SJCRH30 (cell line): ENCODE data around the gene DEAF1. TPM values are rescaled to one million over a fixed set of nuclear protein-coding genes. Genes with fewer than 3 reads are reported as not detected.
"Not testable (repeated sequence)": the region's sequence is repeated elsewhere in the genome, so short reads cannot be mapped to it uniquely, and the experiment has no call there.

Source experiments
- DNase-seq, 2 experiments: peaks; one replicate each; pipeline ENCODE4 v3.0.0-alpha.2; 2015 to 2020
- H3K27ac ChIP-seq: fragments of 250-450 bp; sonication (Bioruptor Pico); 2 replicates; pipeline ENCODE4 v1.5.1; 2020; ENCODE audit warnings: mild to moderate bottlenecking, moderate library complexity
- H3K27me3 ChIP-seq: fragments of 250-450 bp; sonication (Bioruptor Pico); 2 replicates; pipeline ENCODE4 v1.5.1; 2020; ENCODE audit warnings: mild to moderate bottlenecking, moderate library complexity
- H3K36me3 ChIP-seq: fragments of 250-450 bp; sonication (Bioruptor Pico); 2 replicates; pipeline ENCODE4 v1.5.1; 2020; ENCODE audit warnings: mild to moderate bottlenecking, moderate library complexity
- H3K4me1 ChIP-seq: fragments of 250-450 bp; sonication (Bioruptor Pico); 2 replicates; pipeline ENCODE4 v1.5.1; 2020; ENCODE audit warnings: mild to moderate bottlenecking, moderate library complexity
- H3K4me3 ChIP-seq: fragments of 250-450 bp; sonication (Bioruptor Pico); 2 replicates; pipeline ENCODE4 v1.5.1; 2020; ENCODE audit warnings: mild to moderate bottlenecking, moderate library complexity
- H3K9me3 ChIP-seq: fragments of 250-450 bp; sonication (Bioruptor Pico); replicated peaks from 2 replicates; pipeline ENCODE4 v1.5.1; 2020; ENCODE audit warnings: mild to moderate bottlenecking, moderate library complexity
- total RNA-seq: library from RNA; depleted of rRNA; stranded (reverse); fragments of >200 nt; shearing (Covaris generic); gene quantifications from 2 replicates; pipeline ENCODE4 v1.2.3, GENCODE V29; 2014; rRNA removed

Gene DEAF1, protein sequence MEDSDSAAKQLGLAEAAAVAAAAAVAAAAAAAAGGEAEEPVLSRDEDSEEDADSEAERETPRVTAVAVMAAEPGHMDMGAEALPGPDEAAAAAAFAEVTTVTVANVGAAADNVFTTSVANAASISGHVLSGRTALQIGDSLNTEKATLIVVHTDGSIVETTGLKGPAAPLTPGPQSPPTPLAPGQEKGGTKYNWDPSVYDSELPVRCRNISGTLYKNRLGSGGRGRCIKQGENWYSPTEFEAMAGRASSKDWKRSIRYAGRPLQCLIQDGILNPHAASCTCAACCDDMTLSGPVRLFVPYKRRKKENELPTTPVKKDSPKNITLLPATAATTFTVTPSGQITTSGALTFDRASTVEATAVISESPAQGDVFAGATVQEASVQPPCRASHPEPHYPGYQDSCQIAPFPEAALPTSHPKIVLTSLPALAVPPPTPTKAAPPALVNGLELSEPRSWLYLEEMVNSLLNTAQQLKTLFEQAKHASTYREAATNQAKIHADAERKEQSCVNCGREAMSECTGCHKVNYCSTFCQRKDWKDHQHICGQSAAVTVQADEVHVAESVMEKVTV
- total RNA-seq, result 26.6 and 33.6 TPM in 2 replicates

DNA sequence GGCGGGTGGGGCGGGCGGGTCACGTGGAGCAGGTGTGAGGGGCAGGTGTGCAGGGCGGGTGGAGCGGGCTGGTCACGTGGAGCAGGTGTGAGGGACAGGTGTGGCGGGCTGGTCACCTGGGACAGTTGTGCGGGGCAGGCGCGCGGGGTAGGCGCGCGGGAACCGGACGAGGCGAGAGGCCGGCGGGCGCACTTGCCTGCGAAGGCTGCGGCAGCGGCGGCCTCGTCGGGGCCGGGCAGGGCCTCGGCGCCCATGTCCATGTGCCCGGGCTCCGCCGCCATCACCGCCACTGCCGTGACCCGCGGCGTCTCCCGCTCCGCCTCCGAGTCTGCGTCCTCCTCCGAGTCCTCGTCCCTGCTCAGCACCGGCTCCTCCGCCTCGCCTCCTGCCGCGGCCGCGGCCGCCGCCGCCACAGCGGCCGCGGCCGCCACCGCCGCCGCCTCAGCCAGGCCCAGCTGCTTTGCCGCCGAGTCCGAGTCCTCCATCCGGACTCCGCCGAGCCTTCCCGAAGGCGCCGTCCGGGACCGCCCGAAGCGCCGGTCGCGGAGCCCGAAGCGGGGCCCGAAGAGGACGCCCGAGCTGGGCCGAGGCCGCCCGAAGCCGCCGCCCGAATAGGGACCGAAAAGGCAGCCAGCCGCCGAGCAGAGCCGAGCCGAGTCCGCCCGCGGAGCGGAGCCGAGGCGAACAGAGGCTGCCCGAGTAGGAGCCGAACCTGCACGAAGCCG, at the start of gene DEAF1:
TSS of gene DEAF1 (minus strand) at position 660 of the 725 bp plus-strand sequence. CDS start at position 485, 175 bp downstream.
- DNase-seq, result peak; percentile 98 to 99
- H3K27ac ChIP-seq, result peak within 1 kb of the TSS; percentile 100
- peak within 1 kb of the TSS; percentile 76 for H3K4me3 ChIP-seq
- no peaks in the 10 kb centered on the region for H3K9me3 ChIP-seq
- no peaks in the 10 kb centered on the region for H3K36me3 ChIP-seq
- H3K4me1 ChIP-seq, result peaks cover 29% of the 10 kb centered on the region
- no peaks in the 10 kb centered on the region for H3K27me3 ChIP-seq

DNA sequence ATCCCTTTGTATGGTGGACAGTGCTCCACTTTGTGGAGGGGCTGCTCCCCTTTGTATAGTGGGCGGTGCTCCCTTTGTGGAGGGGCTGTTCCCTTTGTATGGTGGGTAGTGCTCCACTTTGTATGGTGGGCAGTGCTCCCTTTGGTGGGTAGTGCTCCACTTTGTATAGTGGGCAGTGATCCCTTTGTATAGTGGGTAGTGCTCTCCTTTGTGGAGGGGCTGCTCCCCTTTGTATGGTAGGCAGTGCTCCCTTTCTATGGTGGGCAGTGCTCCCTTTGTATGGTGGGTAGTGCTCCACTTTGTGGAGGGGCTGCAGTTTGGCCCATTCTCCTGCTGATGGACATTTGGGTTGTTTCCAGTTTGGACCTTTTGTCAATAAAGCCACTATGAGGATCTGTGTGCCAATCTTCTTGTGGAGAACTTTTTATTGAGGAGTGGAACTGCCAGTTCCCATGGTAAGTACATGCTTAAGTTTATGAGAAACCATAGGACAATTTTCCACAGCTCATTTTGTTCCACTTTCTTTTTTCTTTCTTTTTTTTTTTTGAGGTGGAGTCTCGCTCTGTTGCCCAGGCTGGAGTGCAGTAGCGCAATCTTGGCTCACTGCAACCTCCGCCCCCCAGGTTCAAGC, 47.7 kb upstream of the DEAF1 start:
- Histone ChIP-seq H3K27me3 (peaks cover 6% of the 10 kb centered on the region; the same call in 1 of the 2 replicates), H3K9me3 (no peaks in the 10 kb centered on the region), H3K36me3 (no peaks in the 10 kb centered on the region), H3K4me1 (no peaks in the 10 kb centered on the region), H3K4me3 (no peak overlapping the region), H3K27ac (no peak overlapping the region)
- no peak for DNase-seq

DNA sequence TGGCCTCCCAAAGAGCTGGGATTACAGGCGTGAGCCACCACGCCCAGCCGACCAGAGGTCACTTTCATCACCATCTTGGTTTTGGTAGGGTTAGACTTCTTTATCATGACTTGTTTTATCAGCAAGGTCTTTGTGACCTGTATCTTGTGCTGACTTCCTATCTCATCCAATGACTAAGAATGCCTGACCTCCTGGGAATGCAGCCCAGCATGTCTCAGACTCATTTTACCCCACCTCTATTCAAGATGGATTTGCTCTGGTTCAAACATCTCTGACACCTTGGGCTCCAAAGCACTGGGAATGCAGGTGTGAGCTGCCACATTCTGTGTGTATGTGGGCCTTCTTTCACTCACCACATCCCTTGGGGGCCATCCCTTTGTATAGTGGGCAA, 47.1 kb upstream of the DEAF1 start:
- no peaks in the 10 kb centered on the region for H3K36me3 ChIP-seq
- no peaks in the 10 kb centered on the region for H3K4me1 ChIP-seq
- peaks cover 8% of the 10 kb centered on the region; the same call in 1 of the 2 replicates for H3K27me3 ChIP-seq
- no peaks in the 10 kb centered on the region for H3K9me3 ChIP-seq
- DNase-seq, result no peak
- H3K27ac ChIP-seq, result no peak overlapping the region
- no peak overlapping the region for H3K4me3 ChIP-seq

GRCh38 chr11:737899-738298, 42.9 kb upstream of the DEAF1 start:
- H3K4me3 ChIP-seq, H3K27me3 ChIP-seq, DNase-seq, H3K36me3 ChIP-seq, H3K4me1 ChIP-seq, H3K27ac ChIP-seq, H3K9me3 ChIP-seq: not testable (repeated sequence)

DNA sequence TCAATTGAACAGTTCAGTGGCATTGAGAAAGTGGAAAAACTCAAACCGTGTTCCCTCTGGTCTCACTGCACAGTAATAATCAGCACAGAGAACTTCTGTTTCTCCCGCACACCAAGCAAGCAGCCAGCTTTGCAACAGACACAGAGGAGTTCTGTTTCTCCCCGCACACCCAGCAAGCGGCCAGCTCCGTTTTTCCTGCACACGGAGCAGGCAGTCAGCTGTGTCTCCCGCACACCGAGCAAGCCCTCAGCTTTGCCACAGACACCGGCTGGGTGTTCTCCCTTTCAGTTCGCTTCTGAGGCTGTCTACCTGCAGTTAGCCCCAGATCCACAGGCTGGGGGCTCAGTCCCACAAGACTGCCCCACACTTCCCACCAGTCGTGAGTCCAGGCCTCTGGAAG, 42.3 kb upstream of the DEAF1 start:
- Histone ChIP-seq H3K4me3 (no peak overlapping the region), H3K27me3 (peaks cover 8% of the 10 kb centered on the region; the same call in 1 of the 2 replicates), H3K27ac (no peak overlapping the region), H3K4me1 (no peaks in the 10 kb centered on the region), H3K36me3 (no peaks in the 10 kb centered on the region), H3K9me3 (no peaks in the 10 kb centered on the region)
- no peak for DNase-seq

DNA sequence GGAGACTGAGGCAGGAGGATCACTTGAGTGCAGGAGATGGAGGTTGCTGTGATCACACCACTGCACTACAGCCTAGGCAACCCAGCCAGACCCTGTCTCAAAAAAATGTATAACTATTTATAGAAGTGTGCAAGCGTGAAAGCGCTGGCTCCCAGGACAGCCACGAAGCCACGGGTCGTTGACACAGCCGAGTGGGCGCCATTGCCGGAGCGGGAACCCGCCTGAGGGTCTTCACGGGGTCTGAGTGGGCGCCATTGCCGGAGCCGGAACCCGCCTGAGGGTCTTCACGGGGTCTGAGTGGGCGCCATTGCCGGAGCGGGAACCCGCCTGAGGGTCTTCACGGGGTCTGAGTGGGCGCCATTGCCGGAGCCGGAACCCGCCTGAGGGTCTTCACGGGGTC, 39.5 kb upstream of the DEAF1 start:
- not testable (repeated sequence) for H3K4me3 ChIP-seq, H3K27me3 ChIP-seq, H3K36me3 ChIP-seq, H3K27ac ChIP-seq, H3K9me3 ChIP-seq, H3K4me1 ChIP-seq, DNase-seq

GRCh38 chr11:733072-733471, 38.0 kb upstream of the DEAF1 start:
- Histone ChIP-seq H3K4me3 (no peak overlapping the region), H3K27me3 (0 out of 2 replicates have a peak, but pooled peaks cover 4% of the 10 kb centered on the region)

DNA sequence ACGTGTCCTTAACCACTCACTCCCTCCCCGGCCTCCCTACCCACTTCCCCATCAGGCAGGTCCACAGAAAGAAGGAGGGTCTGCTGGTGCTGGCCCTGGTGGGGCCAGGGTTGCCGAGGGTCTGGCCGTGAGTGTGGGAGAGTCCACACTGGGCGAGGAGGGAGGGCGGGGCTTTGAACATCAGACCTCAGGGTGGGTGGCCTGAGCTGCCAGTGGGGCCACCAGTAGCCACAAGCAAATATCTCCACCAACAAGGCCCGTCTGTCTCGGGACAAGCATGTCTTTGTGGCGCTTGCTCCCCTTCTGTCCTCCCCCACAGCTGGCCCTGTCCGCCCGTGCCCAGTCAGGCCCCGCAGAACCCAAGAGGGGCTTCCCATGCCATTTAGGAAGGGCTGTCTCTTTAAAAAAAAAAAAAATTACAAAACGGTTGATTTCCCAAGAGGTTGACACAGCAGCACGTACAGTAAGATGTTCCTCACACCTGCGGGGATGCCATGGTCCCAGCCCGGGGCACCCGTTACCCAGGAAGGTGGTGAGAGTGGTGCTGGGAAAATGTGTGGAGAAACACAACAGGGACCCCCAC, 34.6 kb upstream of the DEAF1 start:
- Histone ChIP-seq H3K4me1 (peaks cover 36% of the 10 kb centered on the region), H3K9me3 (no peaks in the 10 kb centered on the region), H3K36me3 (no peaks in the 10 kb centered on the region), H3K27ac (no peak overlapping the region), H3K4me3 (no peak overlapping the region), H3K27me3 (no peaks in the 10 kb centered on the region)
- DNase-seq, result peak; percentile 58 to 70

More at GRCh38 chr11:733072-733471, 38.0 kb upstream of the DEAF1 start:
- H3K9me3 ChIP-seq, result no peaks in the 10 kb centered on the region
- H3K27ac ChIP-seq, result no peak overlapping the region
- peaks cover 12% of the 10 kb centered on the region for H3K4me1 ChIP-seq
- no peaks in the 10 kb centered on the region for H3K36me3 ChIP-seq
- no peak for DNase-seq

GRCh38 chr11:728901-729491, 34.0 kb upstream of the DEAF1 start:
- H3K9me3 ChIP-seq, result no peaks in the 10 kb centered on the region
- no peaks in the 10 kb centered on the region for H3K27me3 ChIP-seq
- peaks cover 36% of the 10 kb centered on the region for H3K4me1 ChIP-seq
- DNase-seq, result no peak
- H3K36me3 ChIP-seq, result no peaks in the 10 kb centered on the region
- no peak overlapping the region for H3K4me3 ChIP-seq
- no peak overlapping the region for H3K27ac ChIP-seq

DNA sequence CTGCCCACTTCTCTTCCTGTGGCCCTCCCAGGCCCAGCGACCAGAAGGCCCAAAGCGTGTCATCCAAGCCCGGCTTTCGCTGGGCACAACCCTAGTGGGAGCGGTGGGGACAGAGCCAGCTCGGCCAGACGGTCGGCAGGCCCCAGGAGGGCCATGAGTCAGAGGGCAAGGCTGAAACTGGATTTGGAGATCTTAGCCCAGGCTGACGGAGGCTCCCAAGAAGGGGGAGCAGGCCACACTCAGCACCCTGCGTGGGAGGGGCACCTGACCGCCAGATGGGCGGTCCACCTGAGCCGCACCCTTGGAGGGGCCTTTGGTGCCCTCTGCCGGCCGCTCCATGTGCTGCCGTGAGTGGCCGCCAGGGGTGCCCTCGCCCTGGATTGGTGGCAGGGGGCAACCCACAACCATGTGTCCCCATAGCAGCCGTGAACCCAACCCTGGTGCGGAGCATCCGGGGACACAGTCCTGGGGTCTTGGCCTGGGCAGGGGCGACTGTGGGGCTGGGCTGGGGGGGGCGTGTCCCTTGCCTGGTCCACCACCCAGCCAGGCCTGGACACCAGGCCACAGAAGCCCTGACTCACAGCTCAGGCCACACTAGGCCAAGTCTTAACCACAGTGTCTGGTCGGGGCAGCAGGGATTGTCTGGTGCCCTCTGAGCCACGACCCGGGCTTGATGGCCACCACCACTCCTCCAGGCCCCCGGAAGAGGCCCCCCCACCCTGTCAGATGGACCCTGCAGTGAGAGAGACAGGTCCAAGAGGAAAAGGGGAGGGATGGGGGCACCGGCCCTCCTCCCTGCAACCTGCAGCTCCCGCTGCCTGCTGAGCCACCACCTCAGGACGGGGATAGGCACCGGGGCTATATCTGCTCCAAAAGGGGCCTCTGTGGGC, 33.1 kb upstream of the DEAF1 start:
- no peaks in the 10 kb centered on the region for H3K9me3 ChIP-seq
- no peaks in the 10 kb centered on the region for H3K27me3 ChIP-seq
- peak; percentile 78 to 85 for DNase-seq
- peak overlapping the region; percentile 8; the same call in 1 of the 2 replicates for H3K27ac ChIP-seq
- peaks cover 38% of the 10 kb centered on the region for H3K4me1 ChIP-seq
- no peaks in the 10 kb centered on the region for H3K36me3 ChIP-seq
- no peak overlapping the region for H3K4me3 ChIP-seq

- no peak overlapping the region; the same call in 1 of the 2 replicates for H3K27ac ChIP-seq
Measured at GRCh38 chr11:727281-727701, 32.3 kb upstream of the DEAF1 start.

GRCh38 chr11:726278-727220, 31.5 kb upstream of the DEAF1 start:
- H3K36me3 ChIP-seq, result no peaks in the 10 kb centered on the region
- H3K9me3 ChIP-seq, result no peaks in the 10 kb centered on the region
- peak overlapping the region; percentile 35 for H3K27ac ChIP-seq
- no peaks in the 10 kb centered on the region; the same call in 1 of the 2 replicates for H3K27me3 ChIP-seq
- DNase-seq, result peak; percentile 64 to 72
- H3K4me3 ChIP-seq, result peak overlapping the region; percentile 56
- peaks cover 43% of the 10 kb centered on the region for H3K4me1 ChIP-seq

More at GRCh38 chr11:727281-727701, 32.3 kb upstream of the DEAF1 start:
- Histone ChIP-seq H3K9me3 (no peaks in the 10 kb centered on the region), H3K27me3 (no peaks in the 10 kb centered on the region; the same call in 1 of the 2 replicates), H3K4me3 (peak overlapping the region; percentile 56; the same call in 1 of the 2 replicates), H3K4me1 (peaks cover 38% of the 10 kb centered on the region), H3K36me3 (no peaks in the 10 kb centered on the region)
- DNase-seq, result no peak
